Mesenteric fat pad (tissue), 1 donor: ENCODE results near the gene LSM12. TPM values are rescaled to one million over a fixed set of nuclear protein-coding genes. Genes with fewer than 3 reads are reported as not detected.
"Not testable (repeated sequence)": the region's sequence is repeated elsewhere in the genome, so short reads cannot be mapped to it uniquely, and the experiment has no call there.

Experiments
- DNase-seq: peaks from one replicate; pipeline ENCODE4 v3.0.0-alpha.2; 2020; ENCODE audit warnings: low spot score
- total RNA-seq: library from RNA; stranded (reverse); fragmentation: NEBNext Ultra II Directional; extraction: Animal tissue kit (Norgen Biotek cat#: 25700); gene quantifications from one replicate; pipeline ENCODE4 v1.2.1, GENCODE V29; 2021
- donor health status: DM: yes; HTN: yes; CAD: no.

LSM12 gene
- total RNA-seq, 1 donor from 2014 or later, result 55.4 TPM

- DNase-seq, result no peak
Measured at GRCh38 chr17:44076716-44077594, 10.5 kb upstream of the LSM12 start.

- DNase-seq, result no peak
Measured at GRCh38 chr17:44075598-44076293, 9.3 kb upstream of the LSM12 start.

GRCh38 chr17:44074911-44075285 is 8.4 kb upstream of the LSM12 start:
- DNase-seq, result no peak

- no peak for DNase-seq
Measured at GRCh38 chr17:44074231-44074910, 7.9 kb upstream of the LSM12 start.

GRCh38 chr17:44071772-44072171 is 5.3 kb upstream of the LSM12 start:
- DNase-seq, result no peak

- no peak for DNase-seq
Measured at GRCh38 chr17:44071198-44071520, 4.7 kb upstream of the LSM12 start.

- peak; percentile 96 for DNase-seq
Measured at GRCh38 chr17:44070455-44071197, 4.2 kb upstream of the LSM12 start, which contains the start of gene G6PC3. Gene G6PC3, plus strand, starts transcription at chr17:44070735. Its CDS starts 231 bp downstream, at chr17:44070966.

- DNase-seq, result no peak
Measured at GRCh38 chr17:44069974-44070454, 3.5 kb upstream of the LSM12 start.

- no peak for DNase-seq
Measured at GRCh38 chr17:44067545-44067940, 1.1 kb upstream of the LSM12 start.

GRCh38 chr17:44065668-44066203 is 735 bp downstream of the LSM12 start:
- no peak for DNase-seq

GRCh38 chr17:44063704-44064639 is 2.5 kb downstream of the LSM12 start:
- DNase-seq, result no peak

- DNase-seq, result no peak
Measured at GRCh38 chr17:44062871-44063270, 3.6 kb downstream of the LSM12 start.

GRCh38 chr17:44061446-44061845 is 5.0 kb downstream of the LSM12 start:
- no peak for DNase-seq

GRCh38 chr17:44059101-44059892 is 7.2 kb downstream of the LSM12 start:
- no peak for DNase-seq

- DNase-seq, result no peak
Measured at GRCh38 chr17:44053125-44053872, 13.2 kb downstream of the LSM12 start.

- no peak for DNase-seq
Measured at GRCh38 chr17:44049294-44050060, 17.0 kb downstream of the LSM12 start.

- DNase-seq, result not testable (repeated sequence)
Measured at GRCh38 chr17:44046893-44047292, 19.6 kb downstream of the LSM12 start.
